HEK293 (cell line): ENCODE results near the gene ASIC4.
A peak's percentile ranks its signal among the peaks of the same experiment; 100 is the strongest.

Experiments used
- CTCF ChIA-PET: fragments of 350-600 bp; formaldehyde crosslinking; extraction: SDS; loops from one replicate; lab custom pipeline; 2021; ENCODE audit warnings: antibody characterized with exemption; lab: Yijun Ruan, JAX
- POLR2A ChIA-PET: fragments of 300-600 bp; formaldehyde crosslinking; extraction: SDS; loops from one replicate; lab custom pipeline; 2020; ENCODE audit warnings: antibody characterized with exemption, inconsistent platforms; lab: Yijun Ruan, JAX
- H3K27ac ChIP-seq: fragments of 200-500 bp; sonication (Bioruptor generic); 2 replicates; pipeline ENCODE4 v1.5.1; 2014; ENCODE audit warnings: low read depth, low read length, control low read depth, inconsistent platforms; ENCODE audit errors: extremely low read depth
- H3K36me3 ChIP-seq, 2 experiments: fragments of 200-500 bp in 1 of 2; sonication (Bioruptor generic) in 1 of 2; 1 replicate in 1 of 2; 2 replicates in 1 of 2; pipeline ENCODE4 v1.5.1; 2014 to 2017; ENCODE audit warnings: inconsistent platforms in 2 of 2, low read length in 2 of 2; ENCODE audit not compliant: control insufficient read depth in 2 of 2, insufficient read depth in 1 of 2
- H3K4me1 ChIP-seq: fragments of 200-500 bp; sonication (Bioruptor generic); 2 replicates; pipeline ENCODE4 v1.5.1; 2014; ENCODE audit warnings: mild to moderate bottlenecking, low read length, inconsistent platforms; ENCODE audit not compliant: control insufficient read depth, insufficient read depth
- H3K4me3 ChIP-seq: 2 replicates; pipeline ENCODE4 v1.5.1; 2011; ENCODE audit warnings: low read depth, mild to moderate bottlenecking, control low read depth, low read length, moderate library complexity
- H3K9me3 ChIP-seq: fragments of 200-500 bp; sonication (Bioruptor generic); 2 replicates; pipeline ENCODE4 v1.5.1; 2014; ENCODE audit warnings: low read depth, low read length, inconsistent platforms; ENCODE audit not compliant: control insufficient read depth, insufficient read depth
- HIC1 ChIP-seq: fragments of 450-650 bp; formaldehyde crosslinking; IDR thresholded peaks from 2 replicates; pipeline ENCODE4 v1.5.1; 2016; ENCODE audit warnings: missing biosample characterization, missing genetic modification characterization
- KLF7 ChIP-seq: fragments of 450-650 bp; formaldehyde crosslinking; IDR thresholded peaks from 2 replicates; pipeline ENCODE4 v1.5.1; 2016; ENCODE audit warnings: missing biosample characterization, missing genetic modification characterization, borderline replicate concordance
- PATZ1 ChIP-seq: fragments of 450-650 bp; formaldehyde crosslinking; IDR thresholded peaks from 2 replicates; pipeline ENCODE4 v1.5.1; 2016; ENCODE audit warnings: missing biosample characterization, missing genetic modification characterization
- PRDM10 ChIP-seq: fragments of 450-650 bp; formaldehyde crosslinking; IDR thresholded peaks from 2 replicates; pipeline ENCODE4 v1.5.1; 2016; ENCODE audit warnings: missing biosample characterization, missing genetic modification characterization
- SCRT2 ChIP-seq: fragments of 450-650 bp; formaldehyde crosslinking; IDR thresholded peaks from 2 replicates; pipeline ENCODE4 v1.5.1; 2016; ENCODE audit warnings: missing biosample characterization, missing genetic modification characterization
- TRIM28 ChIP-seq: IDR thresholded peaks from 2 replicates; pipeline ENCODE4 v1.6.1; 2011; ENCODE audit warnings: low read length, control low read depth, borderline replicate concordance
- ZBTB20 ChIP-seq: fragments of 450-650 bp; formaldehyde crosslinking; IDR thresholded peaks from 2 replicates; pipeline ENCODE4 v1.5.1; 2016; ENCODE audit warnings: missing biosample characterization, missing genetic modification characterization
- ZFP3 ChIP-seq: fragments of 450-650 bp; formaldehyde crosslinking; IDR thresholded peaks from 2 replicates; pipeline ENCODE4 v1.5.1; 2016; ENCODE audit warnings: low read depth, missing biosample characterization, missing genetic modification characterization
- ZNF19 ChIP-seq: fragments of 450-650 bp; formaldehyde crosslinking; IDR thresholded peaks from 2 replicates; pipeline ENCODE4; 2016; ENCODE audit warnings: missing biosample characterization, missing genetic modification characterization, low read depth
- ZNF2 ChIP-seq: fragments of 450-650 bp; formaldehyde crosslinking; IDR thresholded peaks from 2 replicates; pipeline ENCODE4 v1.5.1; 2016; ENCODE audit warnings: missing biosample characterization, missing genetic modification characterization
- ZNF221 ChIP-seq: fragments of 450-650 bp; formaldehyde crosslinking; IDR thresholded peaks from 2 replicates; pipeline ENCODE4 v1.5.1; 2017; ENCODE audit warnings: missing biosample characterization, missing genetic modification characterization, borderline replicate concordance
- ZNF302 ChIP-seq: fragments of 450-650 bp; formaldehyde crosslinking; IDR thresholded peaks from 2 replicates; pipeline ENCODE4 v1.5.1; 2016; ENCODE audit warnings: missing biosample characterization, missing genetic modification characterization, low read depth
- ZNF335 ChIP-seq: fragments of 450-650 bp; formaldehyde crosslinking; conservative IDR thresholded peaks from 2 replicates; pipeline ENCODE4 v1.5.1; 2016; ENCODE audit warnings: missing biosample characterization, missing genetic modification characterization
- ZNF350 ChIP-seq: fragments of 450-650 bp; formaldehyde crosslinking; IDR thresholded peaks from 2 replicates; pipeline ENCODE4 v1.5.0; 2017; ENCODE audit warnings: missing biosample characterization, mild to moderate bottlenecking, missing genetic modification characterization
- ZNF366 ChIP-seq: fragments of 450-650 bp; formaldehyde crosslinking; conservative IDR thresholded peaks from 2 replicates; pipeline ENCODE4 v1.5.1; 2016; ENCODE audit warnings: missing biosample characterization, missing genetic modification characterization
- ZNF398 ChIP-seq: fragments of 450-650 bp; formaldehyde crosslinking; IDR thresholded peaks from 2 replicates; pipeline ENCODE4 v1.5.1; 2017; ENCODE audit warnings: missing biosample characterization, missing genetic modification characterization
- ZNF560 ChIP-seq: fragments of 450-650 bp; formaldehyde crosslinking; IDR thresholded peaks from 2 replicates; pipeline ENCODE4 v1.5.1; 2017; ENCODE audit warnings: missing biosample characterization, missing genetic modification characterization, borderline replicate concordance
- ZNF600 ChIP-seq: fragments of 450-650 bp; formaldehyde crosslinking; IDR thresholded peaks from 2 replicates; pipeline ENCODE4 v1.5.1; 2016; ENCODE audit warnings: missing biosample characterization, missing genetic modification characterization
- ZNF623 ChIP-seq: fragments of 450-650 bp; formaldehyde crosslinking; IDR thresholded peaks from 2 replicates; pipeline ENCODE4 v1.5.1; 2016; ENCODE audit warnings: missing biosample characterization, missing genetic modification characterization
- ZNF629 ChIP-seq: fragments of 450-650 bp; formaldehyde crosslinking; IDR thresholded peaks from 2 replicates; pipeline ENCODE4 v1.5.1; 2017; ENCODE audit warnings: missing biosample characterization, missing genetic modification characterization
- ZNF707 ChIP-seq: fragments of 450-650 bp; formaldehyde crosslinking; IDR thresholded peaks from 2 replicates; pipeline ENCODE4 v1.5.1; 2016; ENCODE audit warnings: missing biosample characterization, missing genetic modification characterization
- ZSCAN4 ChIP-seq: fragments of 450-650 bp; formaldehyde crosslinking; IDR thresholded peaks from 2 replicates; pipeline ENCODE4 v1.5.1; 2017; ENCODE audit warnings: missing biosample characterization, missing genetic modification characterization

The ASIC4 gene

GRCh38 chr2:219575566-219576504 is 61.6 kb downstream of the ASIC4 start (continued):
- TF ChIP-seq HIC1 (tag by site-specific recombination), result no peak
- no peak for TF ChIP-seq ZNF707 (tag by site-specific recombination)

GRCh38 chr2:219576505-219577388 is 62.5 kb downstream of the ASIC4 start:
- no peak overlapping the region for H3K4me3 ChIP-seq
- POLR2A ChIA-PET, result interaction anchor here (1.0 to 1.2 kb wide), 3 partner anchors 10 to 20 kb away, joined by 3 to 4 read pairs (median 4); no protein-coding TSS in a partner anchor
- H3K9me3 ChIP-seq, result no peaks in the 10 kb centered on the region
- H3K36me3 ChIP-seq, result no peaks in the 10 kb centered on the region
- CTCF ChIA-PET, result interaction anchor here (0.7 to 1.9 kb wide), 6 partner anchors 16 to 146 kb away, joined by 3 to 8 read pairs (median 4); no protein-coding TSS in a partner anchor
- peak overlapping the region; percentile 49; the same call in 1 of the 2 replicates for H3K27ac ChIP-seq
- H3K4me1 ChIP-seq, result peaks cover 5% of the 10 kb centered on the region
- TF ChIP-seq KLF7 (tag by site-specific recombination), result no peak
- TF ChIP-seq ZNF366 (tag by site-specific recombination), result no peak
- peak; percentile 48 for TF ChIP-seq ZNF2 (tag by site-specific recombination)
- TF ChIP-seq ZNF398 (tag by site-specific recombination), result peak; percentile 90
- peak; percentile 92 for TF ChIP-seq TRIM28
- peak; percentile 48 for TF ChIP-seq PRDM10 (tag by site-specific recombination)
- TF ChIP-seq ZNF600 (tag by site-specific recombination), result peak; percentile 80
- no peak for TF ChIP-seq ZNF19 (tag by site-specific recombination)
- TF ChIP-seq ZNF350 (tag by site-specific recombination), result no peak
- no peak for TF ChIP-seq SCRT2 (tag by site-specific recombination)
- 0 out of 2 replicates have a peak, but pooled peaks have one; percentile 17 for TF ChIP-seq ZBTB20 (tag by site-specific recombination)
- peak; percentile 88 for TF ChIP-seq ZSCAN4 (tag by site-specific recombination)
- no peak for TF ChIP-seq ZNF302 (tag by site-specific recombination)
- TF ChIP-seq PATZ1 (tag by site-specific recombination), result peak; percentile 7; the same call in 1 of the 2 replicates
- peak; percentile 41 for TF ChIP-seq ZNF335
- no peak for TF ChIP-seq ZNF623 (tag by site-specific recombination)
- TF ChIP-seq ZNF560, result no peak
- no peak for TF ChIP-seq ZNF221 (tag by site-specific recombination)
- TF ChIP-seq ZNF629 (tag by site-specific recombination), result peak; percentile 49; the same call in 1 of the 2 replicates
- no peak for TF ChIP-seq ZFP3
